IPS-NIHi11 (cell line): ENCODE results near the gene COL26A1.
"Not testable (repeated sequence)": the region's sequence is repeated elsewhere in the genome, so short reads cannot be mapped to it uniquely, and the experiment has no call there.

ENCODE experiments used
- DNase-seq: peaks from one replicate; pipeline ENCODE4 v3.0.0; 2012; ENCODE audit warnings: mixed read lengths, low spot score

The COL26A1 gene

DNA sequence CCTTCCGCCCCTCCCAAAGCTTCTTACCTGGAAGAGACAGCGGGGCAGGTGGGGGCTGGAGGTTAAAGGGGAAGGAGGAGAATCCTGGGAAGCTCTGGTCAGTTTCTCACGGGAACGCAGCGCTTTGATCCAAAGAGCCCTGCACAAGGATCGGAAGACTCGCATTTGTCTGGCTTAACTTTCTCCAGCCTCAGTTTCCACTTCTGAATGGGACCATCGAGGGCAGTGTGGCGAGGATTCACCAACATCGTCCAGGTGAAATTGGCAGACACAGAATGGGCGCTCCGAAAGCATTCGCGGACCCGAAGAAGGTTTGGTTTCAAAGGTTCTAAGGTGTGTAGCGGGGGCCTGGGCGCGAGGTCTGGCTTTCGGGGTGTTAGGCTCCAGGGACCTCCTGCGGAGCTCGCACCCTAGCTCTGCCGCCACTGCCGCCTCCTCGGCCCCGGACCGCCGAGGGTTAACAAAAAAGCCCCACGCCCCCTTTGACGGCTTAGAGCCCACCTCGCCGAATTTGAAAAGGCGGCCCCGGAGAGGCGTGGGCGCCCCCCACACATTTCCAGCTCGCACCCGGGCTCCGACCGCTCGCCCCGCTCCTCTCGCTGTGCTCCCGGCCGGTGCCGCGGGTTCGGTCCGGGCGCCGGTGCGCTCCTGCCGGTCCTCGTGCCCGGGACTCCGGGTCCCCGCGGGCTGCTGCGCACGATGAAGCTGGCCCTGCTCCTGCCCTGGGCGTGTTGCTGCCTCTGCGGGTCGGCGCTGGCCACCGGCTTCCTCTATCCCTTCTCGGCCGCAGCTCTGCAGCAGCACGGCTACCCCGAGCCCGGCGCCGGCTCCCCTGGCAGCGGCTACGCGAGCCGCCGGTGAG, at the start of gene COL26A1:
Gene COL26A1, plus strand, starts transcription at position 542 of the 862 bp plus-strand sequence. Its CDS starts 158 bp downstream, at position 700.
- DNase-seq = peak; percentile 85

DNA sequence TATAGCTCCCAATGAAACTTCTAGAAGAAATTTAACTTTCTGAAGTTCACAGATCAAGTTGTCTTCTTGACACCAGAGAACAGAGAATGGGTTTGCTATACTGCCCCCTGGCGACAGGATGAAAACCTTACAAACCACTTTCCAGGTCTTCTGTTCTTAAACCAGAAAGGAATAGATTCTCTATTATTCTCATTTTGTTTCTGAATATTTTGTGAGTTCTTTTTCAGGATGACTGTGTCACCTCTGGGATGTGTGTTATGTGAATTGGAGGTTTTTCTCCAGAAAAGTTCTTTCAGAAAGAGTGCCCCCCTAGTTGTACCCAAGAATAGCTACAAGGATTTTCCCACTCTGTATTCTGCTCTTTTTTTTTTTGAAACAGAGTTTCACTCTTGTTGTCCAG, 47.3 kb upstream of the COL26A1 start:
- peak; percentile 54 for DNase-seq

DNA sequence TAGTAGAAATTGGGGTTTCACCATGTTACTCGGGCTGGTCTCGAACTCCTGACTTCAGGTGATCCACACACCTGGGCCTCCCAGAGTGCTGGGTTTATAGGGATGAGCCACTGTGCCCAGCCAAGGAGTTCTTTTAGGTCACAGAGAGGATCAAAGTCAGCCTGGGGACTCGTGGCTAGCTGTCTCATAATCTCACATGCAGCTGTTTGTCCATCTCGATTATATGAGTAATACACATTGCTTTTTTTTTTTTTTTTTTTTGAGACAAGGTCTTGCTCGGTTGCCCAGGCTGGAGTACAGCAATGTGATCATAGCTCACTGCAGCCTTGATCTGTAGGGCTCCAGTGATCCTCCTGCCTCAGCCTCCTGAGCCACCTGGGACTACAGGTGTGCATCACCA, 43.3 kb upstream of the COL26A1 start:
- no peak for DNase-seq

DNA sequence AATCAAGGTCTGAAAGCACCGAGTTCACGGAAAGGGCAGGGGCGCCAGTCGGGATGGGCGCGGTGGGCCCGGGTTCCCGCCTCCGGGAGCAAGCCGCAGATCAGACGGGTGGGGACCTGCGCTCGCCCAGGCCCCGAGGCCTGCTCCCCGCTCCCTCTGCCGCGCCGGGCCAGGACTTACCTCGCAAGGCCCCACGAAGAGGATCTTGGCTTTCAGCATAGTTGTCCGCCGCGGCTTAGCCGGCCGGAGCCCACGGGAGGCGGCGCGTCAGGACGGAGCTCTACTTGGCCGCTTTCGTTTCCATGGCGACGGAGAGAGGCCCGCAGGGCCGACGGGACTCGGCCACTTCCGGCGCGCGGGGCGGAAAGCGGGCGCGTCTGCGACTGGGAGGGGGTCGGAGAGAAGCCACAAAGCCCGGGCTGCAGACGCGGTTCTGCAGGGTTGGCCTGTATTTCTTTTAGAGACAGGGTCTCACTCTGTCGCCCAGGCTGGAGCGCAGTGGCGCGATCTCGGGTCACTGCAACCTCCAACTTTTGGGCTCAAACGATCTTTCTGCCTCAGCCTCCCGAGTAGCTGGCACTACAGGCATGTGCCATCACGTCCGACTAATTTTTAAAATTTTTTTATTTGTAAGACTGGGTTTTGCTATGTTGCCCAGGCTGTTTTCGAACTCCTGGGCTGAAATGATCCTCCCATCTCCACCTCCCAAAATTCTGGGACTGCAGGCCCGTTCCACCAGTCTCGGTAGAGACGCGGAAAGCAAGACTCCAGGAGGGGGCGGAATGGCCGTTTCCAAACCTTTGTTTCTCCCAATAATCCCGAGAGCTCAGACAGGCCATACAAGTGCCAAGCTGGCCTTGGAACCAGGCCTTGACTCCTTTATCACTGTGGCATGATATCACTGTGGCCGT, 40.9 kb upstream of the COL26A1 start, which contains the start of gene IFT22:
Gene IFT22, minus strand, starts transcription at position 322 of the 911 bp plus-strand sequence. Its CDS starts 103 bp downstream, at position 219.
- peak; percentile 96 for DNase-seq

DNA sequence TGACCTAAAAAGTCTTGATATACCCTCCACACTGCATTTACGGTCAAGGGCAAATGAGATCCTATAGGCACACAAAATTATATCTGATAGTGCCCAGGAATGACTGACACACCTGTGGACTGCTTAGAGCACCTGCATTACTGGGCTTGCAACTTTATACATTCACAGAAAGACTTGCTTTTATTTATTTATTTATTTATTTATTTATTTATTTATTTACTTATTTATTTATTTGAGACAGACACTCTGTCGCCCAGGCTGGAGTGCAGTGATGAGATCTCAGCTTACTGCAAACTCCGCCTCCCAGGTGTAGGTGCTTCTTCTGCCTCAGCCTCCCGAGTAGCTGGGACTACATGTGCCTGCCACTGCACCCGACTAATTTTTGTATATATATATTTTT, 34.5 kb upstream of the COL26A1 start:
- DNase-seq = no peak

DNA sequence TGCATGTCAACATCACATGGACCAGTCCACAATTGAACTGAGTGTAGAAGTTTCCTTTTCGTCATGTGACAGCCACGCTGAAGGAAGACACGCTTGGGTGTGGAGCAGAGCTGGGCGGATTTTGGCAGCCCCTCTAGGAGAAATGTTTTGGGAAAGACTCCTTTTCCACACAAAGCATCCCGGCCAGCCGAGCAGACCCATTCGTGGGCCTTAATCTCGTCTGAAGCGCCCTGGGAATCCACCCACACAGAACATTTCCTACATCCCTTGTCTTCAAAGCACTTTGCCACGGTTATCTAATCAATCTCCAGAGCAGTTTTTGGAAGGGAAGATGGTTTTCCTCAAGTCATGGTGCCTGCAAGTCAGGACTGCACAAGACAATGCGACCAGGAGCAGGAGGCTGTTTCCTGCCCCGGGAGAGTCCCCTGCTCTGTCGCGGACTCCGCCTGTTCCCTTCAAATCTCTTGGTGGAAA, 32.6 kb upstream of the COL26A1 start:
- DNase-seq = no peak

DNA sequence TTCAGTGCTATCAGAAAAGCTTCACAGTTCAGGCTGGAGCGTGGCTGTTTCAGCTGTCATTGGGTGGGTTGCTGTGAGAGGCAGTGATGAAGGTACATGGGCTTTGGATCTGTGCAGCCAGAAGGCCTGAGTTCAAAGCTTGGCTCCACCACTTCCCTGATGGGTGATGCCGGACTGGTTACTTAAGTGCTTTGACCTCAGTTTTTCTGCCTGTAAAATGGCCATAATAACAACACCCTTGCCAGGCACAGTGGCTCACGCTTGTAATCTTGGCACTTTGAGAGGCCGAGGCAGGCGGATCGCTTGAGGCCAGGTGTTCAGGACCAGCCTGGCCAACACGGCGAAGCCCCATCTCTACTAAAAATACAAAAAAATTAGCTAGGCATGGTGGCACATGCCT, 30.6 kb upstream of the COL26A1 start:
- no peak for DNase-seq

DNA sequence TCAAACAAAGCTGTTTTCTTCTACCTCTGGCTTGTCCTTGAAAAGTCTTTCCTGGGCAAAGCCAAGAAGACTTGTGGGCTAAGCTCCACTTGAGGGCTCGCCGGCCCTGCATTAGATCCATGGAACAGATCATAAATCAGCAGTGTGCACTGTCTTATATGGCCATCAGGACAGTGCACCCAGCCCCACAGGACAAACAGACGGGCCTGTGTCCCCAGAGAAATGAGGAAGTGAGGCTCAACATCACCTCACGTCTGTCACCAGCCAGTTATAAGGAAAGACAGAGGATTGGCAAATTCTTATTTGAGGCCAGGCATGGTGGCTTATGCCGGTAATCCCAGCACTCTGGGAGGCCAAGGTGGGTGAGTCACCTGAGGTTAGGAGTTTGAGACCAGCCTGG, 28.8 kb upstream of the COL26A1 start:
- DNase-seq = no peak

DNA sequence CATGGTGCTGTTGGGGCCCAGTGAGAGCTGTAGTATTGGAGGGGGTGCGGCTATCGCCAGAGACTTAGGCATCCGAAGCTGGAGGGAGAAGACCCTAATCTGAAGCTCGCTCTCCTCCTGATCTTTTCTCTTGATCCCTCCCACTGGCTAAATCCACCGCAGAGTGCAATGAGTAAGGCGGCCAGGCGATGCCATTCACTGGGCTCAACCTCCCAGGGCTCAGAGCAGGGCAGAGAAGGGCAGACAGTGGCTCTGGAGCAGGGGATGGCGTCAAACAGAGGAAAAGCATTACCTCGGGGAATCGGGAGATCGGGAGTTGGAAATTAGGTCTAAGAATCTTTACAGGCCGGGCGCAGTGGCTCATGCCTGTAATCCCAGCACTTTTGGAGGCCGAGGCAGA, 22.3 kb upstream of the COL26A1 start:
- no peak for DNase-seq

DNA sequence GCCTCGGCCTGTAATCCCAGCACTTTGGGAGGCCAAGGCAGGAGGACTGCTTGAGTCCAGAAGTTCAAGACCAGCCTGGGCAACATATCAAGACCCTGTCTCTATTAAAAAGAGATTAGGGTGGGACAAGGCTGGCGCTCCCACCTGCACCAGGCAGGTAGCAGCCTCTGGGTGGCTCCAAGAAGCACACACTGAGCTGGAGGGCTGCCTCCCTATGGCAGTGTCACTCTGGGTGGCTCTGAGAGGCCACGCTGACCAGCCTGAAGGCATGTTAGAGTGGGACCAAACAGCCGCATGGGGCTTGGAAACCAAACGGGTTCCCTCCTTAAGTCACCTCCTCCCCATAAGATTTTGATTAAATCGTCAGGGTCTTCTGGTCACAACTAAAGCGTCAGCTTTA, 19.8 kb upstream of the COL26A1 start:
- DNase-seq = no peak

DNA sequence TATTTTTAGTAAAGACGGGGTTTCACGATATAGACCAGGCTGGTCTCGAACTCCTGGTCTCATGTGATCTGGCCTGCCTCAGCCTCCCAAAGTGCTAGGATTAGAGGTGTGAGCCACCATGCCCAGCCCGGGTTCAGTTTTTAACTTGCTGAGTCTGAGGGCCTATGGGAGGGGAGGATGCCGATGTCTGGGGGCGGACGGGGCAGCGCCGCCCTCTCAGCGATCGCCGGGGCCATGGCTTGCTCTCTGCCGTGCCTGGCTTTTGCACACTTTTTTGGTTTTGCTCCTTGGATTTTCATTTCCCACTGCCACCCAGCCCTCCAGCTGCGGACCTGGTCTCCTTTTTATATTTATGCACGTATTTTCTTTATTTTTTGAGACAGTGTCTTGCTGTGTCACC, 15.2 kb upstream of the COL26A1 start:
- DNase-seq = no peak

DNA sequence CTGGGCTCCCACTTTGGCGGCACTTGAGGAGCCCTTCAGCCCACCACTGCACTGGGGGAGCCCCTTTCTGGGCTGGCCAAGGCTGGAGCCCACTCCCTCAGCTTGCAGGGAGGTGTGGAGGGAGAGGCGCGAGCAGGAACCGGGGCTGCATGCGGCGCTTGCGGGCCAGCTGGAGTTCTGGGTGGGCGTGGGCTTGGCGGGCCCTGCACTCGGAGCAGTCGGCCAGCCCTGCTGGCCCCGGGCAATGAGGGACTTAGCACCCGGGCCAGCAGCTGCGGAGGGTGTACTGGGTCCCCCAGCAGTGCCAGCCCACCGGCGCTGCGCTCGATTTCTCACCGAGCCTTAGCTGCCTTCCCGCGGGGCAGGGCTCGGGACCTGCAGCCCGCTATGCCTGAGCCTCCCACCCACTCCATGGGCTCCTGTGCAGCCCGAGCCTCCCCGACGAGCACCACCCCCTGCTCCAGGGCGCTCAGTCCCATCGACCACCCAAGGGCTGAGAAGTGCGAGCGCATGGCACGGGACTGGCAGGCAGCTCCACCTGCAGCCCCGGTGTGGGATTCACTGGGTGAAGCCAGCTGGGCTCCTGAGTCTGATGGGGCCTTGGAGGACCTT, 14.1 kb upstream of the COL26A1 start:
- not testable (repeated sequence) for DNase-seq

DNA sequence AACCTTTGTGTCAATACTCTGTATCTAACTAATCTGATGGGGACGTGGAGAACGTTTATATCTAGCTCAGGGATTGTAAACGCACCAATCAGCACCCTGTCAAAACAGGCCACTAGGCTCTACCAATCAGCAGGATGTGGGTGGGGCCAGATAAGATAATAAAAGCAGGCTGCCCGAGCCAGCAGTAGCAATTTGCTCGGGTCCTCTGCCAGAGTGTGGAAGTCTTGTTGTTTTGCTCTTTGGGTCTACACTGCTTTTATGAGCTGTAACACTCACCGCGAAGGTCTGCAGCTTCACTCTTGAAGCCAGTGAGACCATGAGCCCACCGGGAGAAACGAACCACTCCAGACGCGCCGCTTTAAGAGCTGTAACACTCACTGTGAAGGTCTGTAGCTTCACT, 13.4 kb upstream of the COL26A1 start:
- DNase-seq = not testable (repeated sequence)

DNA sequence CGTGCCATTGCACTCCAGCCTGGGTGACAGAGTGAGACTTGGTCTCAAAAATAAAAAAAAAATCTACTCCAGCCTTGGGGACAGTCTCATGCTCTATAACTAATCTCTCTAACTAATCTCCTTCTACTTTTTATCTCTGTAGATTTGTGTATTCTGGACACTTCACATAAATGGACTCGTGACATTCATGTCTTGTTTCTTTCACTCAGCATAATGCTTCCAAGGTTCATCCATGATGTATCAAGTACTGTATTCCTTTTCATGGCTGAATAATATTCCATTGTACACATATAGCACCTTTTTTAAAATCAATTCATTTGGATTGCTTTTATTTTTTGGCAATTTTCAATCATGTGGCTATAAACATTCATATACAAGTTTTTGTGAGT, 9.8 kb upstream of the COL26A1 start:
- no peak for DNase-seq

DNA sequence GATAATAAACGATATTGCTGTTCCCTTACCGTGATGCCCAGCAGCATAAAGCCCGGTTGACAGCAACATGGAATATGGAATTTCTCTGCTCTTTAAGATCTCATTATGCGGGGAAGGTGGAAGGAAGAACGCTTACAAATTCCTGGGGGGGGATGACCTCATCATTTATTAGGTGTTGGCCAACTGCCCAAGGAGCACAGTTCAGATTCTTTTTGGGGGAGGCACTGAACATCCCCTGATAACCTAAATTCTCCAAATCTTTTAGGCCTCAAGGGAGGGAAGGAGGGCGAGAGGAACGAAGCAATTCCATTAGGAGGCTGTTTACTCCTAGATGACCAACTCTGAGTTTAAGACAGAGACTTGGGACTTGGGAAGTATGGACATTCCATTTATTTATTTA, 5.2 kb upstream of the COL26A1 start:
- no peak for DNase-seq

DNA sequence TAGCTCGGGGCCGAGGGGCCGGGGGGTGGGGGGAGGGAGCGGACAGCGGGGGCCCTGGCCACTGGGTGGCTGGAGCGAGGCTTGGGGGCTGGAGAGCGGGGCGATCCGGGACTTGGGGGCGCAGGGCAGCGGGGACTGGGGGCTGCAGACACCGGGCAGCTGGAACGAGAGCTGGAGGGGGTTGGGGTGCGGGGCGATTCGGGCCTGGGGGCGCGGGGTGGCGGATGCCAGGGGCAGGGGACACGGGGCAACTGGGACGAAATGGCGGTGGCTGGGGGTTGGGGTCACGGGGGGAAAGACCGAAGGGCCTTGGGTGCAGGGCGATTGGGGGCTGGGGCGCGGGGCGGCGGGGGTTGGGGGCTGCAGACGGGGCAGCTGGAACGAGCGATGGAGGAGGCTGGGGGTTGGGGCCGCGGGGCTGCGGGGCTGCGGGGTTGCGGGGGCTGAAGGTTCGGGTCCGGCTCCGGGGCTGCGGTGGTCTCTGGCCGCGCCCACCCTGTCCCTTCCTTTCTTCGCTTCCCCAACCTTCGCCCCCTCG, 590 bp downstream of the COL26A1 start:
- no peak for DNase-seq

DNA sequence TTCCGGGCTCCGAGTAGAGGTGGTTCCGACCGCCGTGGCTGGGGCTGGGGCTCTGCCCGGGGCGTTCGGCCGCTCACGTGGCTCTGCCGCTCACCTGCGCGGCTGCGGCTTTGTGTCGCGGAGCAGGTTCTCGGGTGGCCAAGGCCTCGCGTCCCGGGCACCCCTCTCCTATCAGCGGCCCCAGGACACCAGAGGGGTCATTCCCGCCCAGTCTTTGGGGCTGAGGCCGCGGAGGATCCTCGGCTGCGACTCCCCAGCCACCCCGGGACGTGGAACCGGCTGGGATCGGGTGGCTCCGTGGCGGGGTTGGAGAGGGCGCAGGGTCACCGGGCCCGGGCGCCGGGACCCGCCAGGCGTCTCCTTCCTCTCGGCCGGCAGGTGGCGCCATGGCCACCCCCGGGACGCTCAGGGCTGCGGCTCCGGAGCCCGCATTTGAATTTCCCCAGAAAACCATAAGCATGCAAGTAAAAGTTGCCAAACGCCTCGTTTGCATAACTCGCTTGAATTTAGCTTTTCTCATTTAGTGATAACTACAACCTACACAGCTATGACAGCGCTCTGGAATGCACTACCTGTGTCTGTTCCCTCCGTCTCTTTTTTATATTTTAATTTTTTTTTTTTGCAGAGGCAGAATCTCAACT, 1.2 kb downstream of the COL26A1 start:
- peak; percentile 96 for DNase-seq

DNA sequence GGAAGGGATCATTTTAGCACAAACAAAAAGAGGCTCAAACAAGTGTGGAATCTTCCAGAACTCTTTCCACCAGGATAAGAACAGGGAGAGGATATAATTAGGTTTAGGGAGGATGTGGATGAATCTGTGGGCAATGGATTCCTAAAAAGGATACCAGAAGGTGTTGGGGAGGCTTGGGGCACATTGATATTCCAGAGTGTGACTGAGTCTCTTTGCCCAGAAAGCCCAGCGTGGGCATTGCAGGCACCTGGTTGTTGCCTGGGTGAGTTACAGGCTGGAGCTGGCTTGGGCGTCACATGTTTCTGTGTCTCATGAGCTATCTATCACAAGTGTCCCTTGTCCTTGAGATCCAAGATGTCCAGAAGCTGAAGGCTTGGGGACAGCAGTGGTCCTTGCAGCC, 3.3 kb downstream of the COL26A1 start:
- no peak for DNase-seq

DNA sequence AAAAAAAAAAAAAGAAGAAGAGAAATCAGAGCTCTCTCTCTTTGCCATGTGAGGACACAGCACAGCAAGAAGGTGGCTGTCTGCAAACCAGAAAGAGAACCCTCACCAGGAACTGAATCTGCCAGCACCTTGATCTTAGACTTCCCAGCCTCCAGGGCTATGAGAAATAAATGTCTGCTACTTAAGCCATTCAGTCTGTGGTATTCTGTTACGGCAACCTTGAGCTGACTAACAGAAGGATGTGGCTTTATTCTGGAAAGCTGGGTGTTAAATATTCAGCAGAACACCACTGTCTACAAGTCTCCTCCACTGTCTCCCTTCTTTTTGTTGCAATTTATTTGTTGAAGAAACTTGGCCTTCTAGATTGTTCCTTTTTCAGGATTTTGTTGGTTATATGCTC, 5.0 kb downstream of the COL26A1 start:
- no peak for DNase-seq

DNA sequence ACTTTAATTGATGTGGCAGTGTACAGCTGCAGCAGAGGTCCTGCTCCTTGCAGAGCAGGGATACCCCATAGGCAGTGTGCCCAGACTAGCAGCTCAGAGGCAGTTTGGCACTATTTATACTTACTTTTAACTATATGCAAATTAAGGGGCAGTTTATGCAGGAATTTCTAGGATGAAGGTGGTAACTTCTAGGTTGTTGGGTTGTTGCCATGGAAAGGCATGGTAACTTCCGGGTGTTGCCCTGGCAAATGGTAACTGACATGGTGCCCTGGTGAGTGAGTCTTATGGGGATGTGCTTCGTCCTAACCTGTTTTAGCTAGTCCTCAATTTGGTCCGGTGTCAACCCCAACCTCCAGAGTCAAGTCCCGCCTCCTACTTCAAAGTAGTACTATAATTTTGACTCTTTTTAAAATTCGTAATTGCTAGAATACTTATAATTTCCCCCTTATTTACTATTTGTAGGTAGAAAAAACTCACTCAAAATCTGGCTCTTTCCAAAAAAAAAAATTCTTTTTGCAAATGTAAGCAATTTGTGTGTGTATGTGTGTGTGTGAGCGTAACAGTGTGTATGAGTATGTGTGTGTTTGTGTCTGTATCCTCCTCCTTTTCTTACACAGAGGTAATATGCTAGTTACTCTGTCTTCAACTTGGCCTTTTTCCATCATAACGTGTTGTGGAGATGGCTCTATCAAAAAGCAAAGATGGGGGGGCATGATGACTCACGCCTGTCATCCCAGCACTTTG, 5.9 kb downstream of the COL26A1 start:
- DNase-seq = no peak

DNA sequence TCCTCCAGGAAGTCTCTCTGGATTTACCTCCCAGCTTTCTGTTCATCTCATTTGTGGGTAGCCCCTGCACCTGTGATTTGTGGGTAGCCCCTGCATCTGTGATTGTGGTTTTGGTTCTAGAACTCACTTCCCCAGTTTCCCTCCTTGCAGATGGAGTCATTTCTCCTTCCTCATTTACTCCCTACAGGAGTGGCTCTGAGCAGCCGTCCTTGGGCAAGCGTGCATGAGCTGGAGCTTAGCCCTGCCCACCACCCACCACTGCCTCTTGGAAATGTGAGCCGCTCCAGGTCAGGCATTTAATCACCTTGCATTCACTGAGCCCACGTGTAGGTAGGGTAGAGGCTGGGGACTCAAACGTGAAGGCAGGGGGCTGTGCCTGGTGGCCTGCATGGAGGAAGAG, 8.2 kb downstream of the COL26A1 start:
- no peak for DNase-seq
